K562 (cell line): ENCODE results near the gene CD68. TPM values are rescaled to one million over a fixed set of nuclear protein-coding genes. Genes with fewer than 3 reads are reported as not detected.
"Not testable (repeated sequence)": the region's sequence is repeated elsewhere in the genome, so short reads cannot be mapped to it uniquely, and the experiment has no call there.

Experiments used
- ATAC-seq: fragments of 200-7000 bp; cut with Tn5 transposase; 3 replicates; pipeline ENCODE4 v1.9.1; 2020; ENCODE audit warnings: moderate library complexity
- BruUV-seq: library from RNA; stranded (reverse); fragments of 400-500 nt; replicated peaks from 2 replicates; lab custom pipeline; 2021; lab: Mats Ljungman, UMichigan
- CTCF ChIA-PET: fragments of 300-600 bp; formaldehyde crosslinking; extraction: SDS; loops from one replicate; lab custom pipeline; 2021; ENCODE audit warnings: low intra/inter-chr PET ratio; lab: Yijun Ruan, JAX
- POLR2A ChIA-PET: fragments of 300-600, 350-650 bp; sonication (Branson Sonifier 250); formaldehyde crosslinking; extraction: SDS; loops from one replicate; lab custom pipeline; 2021; ENCODE audit warnings: antibody characterized with exemption, inconsistent platforms; lab: Yijun Ruan, JAX
- DNase-seq, 4 experiments: peaks; one replicate each; pipeline versions ENCODE4 v3.0.0 to v3.0.0-alpha.2; 2011 to 2018; ENCODE audit warnings: low spot score in 3 of 4, mixed read lengths in 3 of 4; ENCODE audit errors: extremely low read depth in 1 of 4
- FAIRE-seq: peaks from 2 replicates; lab custom pipeline; 2011; peaks lifted over from hg19 to GRCh38; lab: Jason Lieb, UNC
- H2AFZ ChIP-seq: 2 replicates; pipeline ENCODE4 v1.6.0; 2011; ENCODE audit warnings: low read depth, low read length, control low read depth, inconsistent platforms
- H3K27ac ChIP-seq: fragments of 200-600 bp; 3 replicates; pipeline ENCODE4 v1.8.0; 2011; ENCODE audit warnings: low read depth, mild to moderate bottlenecking, control low read depth, inconsistent platforms, low read length, moderate library complexity, mixed read lengths; ENCODE audit errors: extremely low read depth
- H3K27me3 ChIP-seq, 2 experiments: fragments of 300-600 bp in 1 of 2; 2 replicates in 1 of 2; 3 replicates in 1 of 2; pipeline versions ENCODE4 v1.6.0 to v1.8.0; 2011; ENCODE audit warnings: inconsistent platforms in 2 of 2, low read length in 2 of 2, mild to moderate bottlenecking in 1 of 2, mixed read lengths in 1 of 2, moderate library complexity in 1 of 2; ENCODE audit not compliant: control insufficient read depth in 2 of 2, insufficient read depth in 2 of 2
- H3K36me3 ChIP-seq: fragments of 300-600 bp; 3 replicates; pipeline ENCODE4 v1.8.0; 2011; ENCODE audit warnings: mild to moderate bottlenecking, low read length, inconsistent platforms; ENCODE audit not compliant: control insufficient read depth, insufficient read depth
- H3K4me1 ChIP-seq, 2 experiments: fragments of 200-600 bp in 1 of 2; replicated peaks in 1 of 2; 2 replicates in 1 of 2; 3 replicates in 1 of 2; pipeline versions ENCODE4 v1.5.1 to v1.8.0; 2011; ENCODE audit warnings: inconsistent platforms in 2 of 2, low read length in 2 of 2, mild to moderate bottlenecking in 1 of 2, mixed read lengths in 1 of 2, moderate library complexity in 1 of 2; ENCODE audit not compliant: control insufficient read depth in 2 of 2, insufficient read depth in 2 of 2
- H3K4me2 ChIP-seq: 2 replicates; pipeline ENCODE4 v1.6.1; 2011; ENCODE audit warnings: low read length, control low read depth, inconsistent platforms, mixed read lengths; ENCODE audit not compliant: insufficient read depth
- H3K4me3 ChIP-seq: fragments of 200-600 bp; sonication (generic), shearing (Covaris generic); 2 replicates; pipeline ENCODE4 v1.5.1; 2016; ENCODE audit warnings: control low read depth, inconsistent platforms
- H3K79me2 ChIP-seq: fragments of 200-600 bp; 3 replicates; pipeline ENCODE4 v1.8.0; 2011; ENCODE audit warnings: low read length, inconsistent platforms; ENCODE audit not compliant: control insufficient read depth, insufficient read depth
- H3K9ac ChIP-seq, 2 experiments: 2 replicates each; pipeline versions ENCODE4 v1.6.0 to v1.6.1; 2011; ENCODE audit warnings: low read depth in 2 of 2, low read length in 2 of 2, control low read depth in 1 of 2, inconsistent platforms in 1 of 2, mild to moderate bottlenecking in 1 of 2, mixed read lengths in 1 of 2; ENCODE audit not compliant: insufficient read depth in 1 of 2
- H3K9me1 ChIP-seq: one replicate; pipeline ENCODE4 v1.6.0; 2011; ENCODE audit warnings: inconsistent platforms, mild to moderate bottlenecking, low read length, moderate library complexity; ENCODE audit not compliant: control insufficient read depth, insufficient read depth
- H3K9me3 ChIP-seq: replicated peaks from 2 replicates; pipeline ENCODE4 v1.5.1; 2011; ENCODE audit warnings: low read depth, low read length, inconsistent platforms; ENCODE audit not compliant: control insufficient read depth, insufficient read depth
- H4K20me1 ChIP-seq: replicated peaks from 2 replicates; pipeline ENCODE4 v1.6.1; 2011; ENCODE audit warnings: low read length, inconsistent platforms, mixed read lengths; ENCODE audit not compliant: control insufficient read depth, insufficient read depth
- NCOA1 ChIP-seq: fragments of 450-650 bp; IDR thresholded peaks from 2 replicates; pipeline ENCODE4 v1.6.1; 2016; ENCODE audit warnings: low read depth
- NFIX ChIP-seq: fragments of 250-450 bp; sonication (Bioruptor Pico); IDR thresholded peaks from 2 replicates; pipeline ENCODE4 v1.4.0; 2020; ENCODE audit warnings: low read depth, mild to moderate bottlenecking, moderate library complexity
- PCBP1 ChIP-seq: fragments of 200-400 bp; formaldehyde crosslinking; IDR thresholded peaks from 2 replicates; pipeline ENCODE4 v1.6.1; 2018; ENCODE audit warnings: mild to moderate bottlenecking, low read depth, low read length; ENCODE audit not compliant: poor library complexity, severe bottlenecking
- TRIM28 ChIP-seq: fragments of 450-650 bp; IDR thresholded peaks from 2 replicates; pipeline ENCODE4 v1.6.1; 2017
- ZNF444 ChIP-seq: fragments of 250-450 bp; sonication (Bioruptor Pico); IDR thresholded peaks from 2 replicates; pipeline ENCODE4 v1.4.0; 2020; ENCODE audit warnings: mild to moderate bottlenecking, moderate library complexity
- ZNF561 ChIP-seq: fragments of 450-650 bp; formaldehyde crosslinking; conservative IDR thresholded peaks from 2 replicates; pipeline ENCODE4 v1.4.0; 2020; ENCODE audit warnings: mild to moderate bottlenecking, moderate library complexity
- ZNF644 ChIP-seq: fragments of 200-800 bp; sonication (Bioruptor generic); IDR thresholded peaks from 2 replicates; pipeline ENCODE4 v1.6.1; 2016; ENCODE audit warnings: low read depth, missing genetic modification characterization, missing compliant biosample characterization
- ZNF766 ChIP-seq: fragments of 200-800 bp; sonication (Bioruptor generic); conservative IDR thresholded peaks from 2 replicates; pipeline ENCODE4 v1.6.1; 2016; ENCODE audit warnings: missing genetic modification characterization, missing compliant biosample characterization
- ZNF780A ChIP-seq: fragments of 250-450 bp; sonication (Bioruptor Pico); IDR thresholded peaks from 2 replicates; pipeline ENCODE4 v1.5.0; 2021; ENCODE audit warnings: mild to moderate bottlenecking
- WGBS: fragments of 100-300 bp; shearing (Covaris generic); methylation state at CpG from one replicate; pipeline ENCODE4 v1.1.6; 2016; ENCODE audit warnings: low coverage, mixed read lengths; ENCODE audit not compliant: insufficient coverage; ENCODE audit errors: missing lambda C conversion rate; 5-methylcytosine and 5-hydroxymethylcytosine counted together
- in situ Hi-C: fragments of 300-500 bp; cut with MboI; formaldehyde crosslinking; loops from 4 replicates; pipeline ENCODE4 v1.15.0; 2018; ENCODE audit warnings: inconsistent platforms, mixed read lengths
- intact Hi-C: fragments of 100-400 bp; cut with micrococcal nuclease; formaldehyde crosslinking; loops from 2 replicates; pipeline ENCODE4 v1.14.2; 2022
- polyA plus RNA-seq, 8 experiments: library from polyadenylated mRNA; depleted of rRNA in 4 of 8; stranded (reverse) in 5 of 8; unstranded in 3 of 8; fragments of >200 nt; fragmentation: Nextera tagmentation in 2 of 8; fragmentation: Illumina TruSeq in 1 of 8; extraction: Ambion mirVana in 2 of 8; extraction: Trizol in 1 of 8; gene quantifications; 2 replicates each; pipeline versions ENCODE4 v1.2.1 to v1.2.3, GENCODE V29; 2011 to 2014; ENCODE audit warnings: inconsistent platforms in 1 of 8, missing spikeins in 1 of 8
- total RNA-seq, 7 experiments: library from RNA; depleted of rRNA in 6 of 7; stranded (reverse); fragments of >200 nt in 6 of 7; fragmentation: Illumina TruSeq in 2 of 7; extraction: Trizol in 2 of 7; gene quantifications; 2 replicates each; pipeline versions ENCODE4 v1.2.1 to v1.2.3, GENCODE V29; 2011 to 2021; ENCODE audit warnings: low replicate concordance in 1 of 7
- TF ChIP-seq, protein P1 (sequence below): fragments of 250-450 bp; sonication (Bioruptor Pico); IDR thresholded peaks from 2 replicates; pipeline ENCODE4 v1.5.0; 2021
- TF ChIP-seq, protein P2 (sequence below): fragments of 250-450 bp; sonication (Bioruptor Pico); IDR thresholded peaks from 2 replicates; pipeline ENCODE4 v1.9.0; 2021; ENCODE audit warnings: mild to moderate bottlenecking
- TF ChIP-seq, protein P3 (sequence below), 2 experiments: fragments of 450-650 bp in 1 of 2; sonication (generic) in 1 of 2; formaldehyde crosslinking; conservative IDR thresholded peaks; 2 replicates each; pipeline versions ENCODE4 v1.4.0 to v1.8.1; 2020 to 2022; ENCODE audit warnings: mild to moderate bottlenecking in 1 of 2, missing genetic modification reagents in 1 of 2

CD68 gene
- total and polyA plus RNA-seq, 9 of the 15 experiments (the other 6 are each of a cell fraction or from before 2014, with no cell fraction given): 28.2 to 89.8 (median 37.7) TPM

DNA sequence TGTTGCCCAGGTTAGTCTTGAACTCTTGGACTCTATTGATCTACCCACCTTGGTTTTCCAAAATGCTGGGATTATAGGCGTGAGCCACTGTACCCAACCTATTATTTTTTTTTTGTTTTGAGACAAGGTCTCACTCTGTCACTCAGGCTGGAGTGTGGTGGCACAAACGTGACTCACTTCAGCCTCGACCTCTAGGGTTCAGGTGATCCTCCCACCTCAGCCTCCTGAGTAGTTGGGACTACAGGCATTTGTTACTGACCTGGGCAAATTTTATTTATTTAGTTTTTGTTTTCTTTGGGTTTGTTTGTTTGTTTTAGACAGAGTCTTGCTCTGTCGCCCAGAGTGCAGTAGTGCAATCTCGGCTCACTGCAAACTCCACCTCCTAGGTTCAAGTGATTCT, 44.2 kb downstream of the CD68 start:
- no peaks in the 10 kb centered on the region for H3K79me2 ChIP-seq
- no peak overlapping the region for H2AFZ ChIP-seq
- DNase-seq: no peak
- TF ChIP-seq, protein P1, sequence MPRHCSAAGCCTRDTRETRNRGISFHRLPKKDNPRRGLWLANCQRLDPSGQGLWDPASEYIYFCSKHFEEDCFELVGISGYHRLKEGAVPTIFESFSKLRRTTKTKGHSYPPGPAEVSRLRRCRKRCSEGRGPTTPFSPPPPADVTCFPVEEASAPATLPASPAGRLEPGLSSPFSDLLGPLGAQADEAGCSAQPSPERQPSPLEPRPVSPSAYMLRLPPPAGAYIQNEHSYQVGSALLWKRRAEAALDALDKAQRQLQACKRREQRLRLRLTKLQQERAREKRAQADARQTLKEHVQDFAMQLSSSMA: no peak
- TF ChIP-seq NCOA1 (no peak), ZNF644 (tag) (no peak), ZNF561 (CRISPR knock-in tag) (no peak), ZNF780A (CRISPR knock-in tag) (no peak), TRIM28 (no peak), PCBP1 (no peak), NFIX (no peak), ZNF766 (CRISPR knock-in tag) (no peak), ZNF444 (CRISPR knock-in tag) (no peak)
- TF ChIP-seq, protein P2, sequence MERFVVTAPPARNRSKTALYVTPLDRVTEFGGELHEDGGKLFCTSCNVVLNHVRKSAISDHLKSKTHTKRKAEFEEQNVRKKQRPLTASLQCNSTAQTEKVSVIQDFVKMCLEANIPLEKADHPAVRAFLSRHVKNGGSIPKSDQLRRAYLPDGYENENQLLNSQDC (CRISPR knock-in tag): no peak
- TF ChIP-seq, protein P3, sequence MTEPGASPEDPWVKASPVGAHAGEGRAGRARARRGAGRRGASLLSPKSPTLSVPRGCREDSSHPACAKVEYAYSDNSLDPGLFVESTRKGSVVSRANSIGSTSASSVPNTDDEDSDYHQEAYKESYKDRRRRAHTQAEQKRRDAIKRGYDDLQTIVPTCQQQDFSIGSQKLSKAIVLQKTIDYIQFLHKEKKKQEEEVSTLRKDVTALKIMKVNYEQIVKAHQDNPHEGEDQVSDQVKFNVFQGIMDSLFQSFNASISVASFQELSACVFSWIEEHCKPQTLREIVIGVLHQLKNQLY (CRISPR knock-in tag; conservative IDR thresholded peaks at IDR 0.05): no peak
- intact Hi-C loops: no loop called here
- POLR2A ChIA-PET: interaction anchor here (0.7 to 1.5 kb wide), 2 partner anchors 9 to 62 kb away, joined by 4 read pairs; partner anchors contain the start of gene FXR2
- WGBS: 39% methylated on average over 5 of the region's 5 CpGs
- no peak for ATAC-seq
- no peak overlapping the region for H3K9ac ChIP-seq
- H3K4me2 ChIP-seq: no peak overlapping the region
- in situ Hi-C loops: no loop called here
- no peaks in the 10 kb centered on the region for H3K27me3 ChIP-seq
- no peaks in the 10 kb centered on the region for H3K36me3 ChIP-seq
- no peak overlapping the region for H3K4me3 ChIP-seq
- H3K27ac ChIP-seq: no peak overlapping the region
- H4K20me1 ChIP-seq: no peaks in the 10 kb centered on the region
- CTCF ChIA-PET: no interaction called here
- FAIRE-seq: no peak
- BruUV-seq: no TSS peak
- no peaks in the 10 kb centered on the region for H3K9me1 ChIP-seq
- no peaks in the 10 kb centered on the region for H3K9me3 ChIP-seq
- peaks cover 0 to 12% of the 10 kb centered on the region in 2 experiments; a peak in 4 of 5 replicates for H3K4me1 ChIP-seq

DNA sequence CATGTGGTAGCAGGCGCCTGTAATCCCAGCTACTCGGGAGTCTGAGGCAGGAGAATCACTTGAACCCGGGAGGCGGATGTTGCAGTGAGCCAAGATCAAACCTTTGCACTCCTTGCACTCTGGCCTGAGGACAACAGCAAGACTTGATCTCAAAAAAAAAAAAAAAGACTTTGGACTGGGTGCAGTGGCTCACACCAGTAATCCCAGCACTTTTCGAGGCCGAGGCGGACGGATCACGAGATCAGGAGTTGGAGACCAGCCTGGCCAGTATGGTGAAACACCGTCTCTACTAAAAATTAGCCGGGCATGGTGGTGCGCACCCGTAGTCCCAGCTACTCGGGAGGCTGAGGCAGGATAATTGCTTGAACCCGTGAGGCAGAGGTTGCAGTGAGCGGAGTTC, 46.3 kb downstream of the CD68 start:
- POLR2A ChIA-PET: interaction anchor here (3.5 kb wide), 1 partner anchor 61 kb away, joined by 38 read pairs; the partner anchor contains the start of genes TP53 and WRAP53
- BruUV-seq, H2AFZ ChIP-seq, H3K4me2 ChIP-seq, CTCF ChIA-PET, FAIRE-seq, H3K9me3 ChIP-seq, H3K79me2 ChIP-seq, H3K9ac ChIP-seq, in situ Hi-C loops, DNase-seq, ATAC-seq, H3K36me3 ChIP-seq, H3K27me3 ChIP-seq, H3K27ac ChIP-seq, H3K9me1 ChIP-seq, H4K20me1 ChIP-seq, H3K4me3 ChIP-seq, intact Hi-C loops: not testable (repeated sequence)
- H3K4me1 ChIP-seq: peaks cover 0 to 17% of the 10 kb centered on the region in 2 experiments; a peak in 4 of 5 replicates
- 85% methylated on average over 4 of the region's 16 CpGs for WGBS
